Sigmoid colon (tissue), 7 donors: ENCODE measurements around the gene GPC4. TPM values are rescaled to one million over a fixed set of nuclear protein-coding genes. Genes with fewer than 3 reads are reported as not detected.

ENCODE experiments used
- DNase-seq: peaks from one replicate; pipeline ENCODE4 v3.0.0-alpha.2; 2019
- H3K27ac ChIP-seq, 4 donors: fragments of 200-600 bp; sonication (generic); one replicate each; pipeline ENCODE4 v1.5.1; 2016 to 2019; ENCODE audit warnings: mild to moderate bottlenecking in 1 of 4
- H3K27me3 ChIP-seq, 3 donors: fragments of 200-600 bp; sonication (generic); one replicate each; pipeline ENCODE4 v1.5.1; 2019; ENCODE audit warnings: mild to moderate bottlenecking in 1 of 3
- H3K36me3 ChIP-seq, 4 donors: fragments of 200-600 bp; sonication (generic); one replicate each; pipeline ENCODE4 v1.5.1; 2016 to 2019
- H3K4me1 ChIP-seq, 4 donors: fragments of 200-600 bp; sonication (generic); one replicate each; pipeline ENCODE4 v1.5.1; 2017 to 2019
- H3K4me3 ChIP-seq, 4 donors: fragments of 200-600 bp; sonication (generic); one replicate each; pipeline ENCODE4 v1.5.1; 2017 to 2019; ENCODE audit warnings: mild to moderate bottlenecking in 2 of 4, moderate library complexity in 1 of 4
- H3K9me3 ChIP-seq, 4 donors: fragments of 200-600 bp in 3 of 4; sonication (generic) in 3 of 4; one replicate each; pipeline versions ENCODE4 v1.5.1 to v1.6.1; 2013 to 2019
- EP300 ChIP-seq, 4 donors: sonication (generic); formaldehyde crosslinking; IDR thresholded peaks; one replicate each; pipeline ENCODE4 v1.6.1; 2017; ENCODE audit warnings: antibody characterized with exemption in 4 of 4
- POLR2A ChIP-seq, 2 donors: fragments of 450-650 bp; IDR thresholded peaks; one replicate each; pipeline ENCODE4 v1.6.1; 2016; ENCODE audit warnings: antibody characterized with exemption in 2 of 2, mild to moderate bottlenecking in 2 of 2, moderate library complexity in 2 of 2
- POLR2AphosphoS5 ChIP-seq, 4 donors: sonication (generic); formaldehyde crosslinking; IDR thresholded peaks; one replicate each; pipeline ENCODE4 v1.6.1; 2017; ENCODE audit warnings: antibody characterized with exemption in 4 of 4
- WGBS, 2 donors: extraction: QIAGEN DNeasy Blood & Tissue Kit; methylation state at CpG; one replicate each; pipeline ENCODE4 v1.1.7; 2013; 5-methylcytosine and 5-hydroxymethylcytosine counted together
- intact Hi-C: fragments of 100-400 bp; cut with DNase I; formaldehyde crosslinking; loops from one replicate; pipeline ENCODE4 v1.15.1; 2023
- polyA plus RNA-seq, 3 donors: library from polyadenylated mRNA; stranded (reverse); fragments of 200-250 nt; gene quantifications; one replicate each; pipeline ENCODE4 v1.2.3, GENCODE V29; 2013
- total RNA-seq, 4 donors: library from RNA; depleted of rRNA; stranded (reverse); fragments of >200 nt; gene quantifications; one replicate each; pipeline ENCODE4 v1.1.0, GENCODE V29; 2016
- TF ChIP-seq, protein P1 (sequence below), 4 experiments: fragments of 450-650 bp in 3 of 4; fragments of 200-600 bp in 1 of 4; IDR thresholded peaks; one replicate each; pipeline ENCODE4 v1.5.1; 2016 to 2019; ENCODE audit warnings: antibody characterized with exemption in 4 of 4, mild to moderate bottlenecking in 3 of 4, moderate library complexity in 2 of 4
- donor health status: healthy with polysubstance abuse.
- donor health status: Bipolar disorder and iron deficiency.
- donor health status: healthy.

Gene GPC4
- total and polyA plus RNA-seq, 7 donors = 1.2 to 45.7 (median 25.3) TPM

DNA sequence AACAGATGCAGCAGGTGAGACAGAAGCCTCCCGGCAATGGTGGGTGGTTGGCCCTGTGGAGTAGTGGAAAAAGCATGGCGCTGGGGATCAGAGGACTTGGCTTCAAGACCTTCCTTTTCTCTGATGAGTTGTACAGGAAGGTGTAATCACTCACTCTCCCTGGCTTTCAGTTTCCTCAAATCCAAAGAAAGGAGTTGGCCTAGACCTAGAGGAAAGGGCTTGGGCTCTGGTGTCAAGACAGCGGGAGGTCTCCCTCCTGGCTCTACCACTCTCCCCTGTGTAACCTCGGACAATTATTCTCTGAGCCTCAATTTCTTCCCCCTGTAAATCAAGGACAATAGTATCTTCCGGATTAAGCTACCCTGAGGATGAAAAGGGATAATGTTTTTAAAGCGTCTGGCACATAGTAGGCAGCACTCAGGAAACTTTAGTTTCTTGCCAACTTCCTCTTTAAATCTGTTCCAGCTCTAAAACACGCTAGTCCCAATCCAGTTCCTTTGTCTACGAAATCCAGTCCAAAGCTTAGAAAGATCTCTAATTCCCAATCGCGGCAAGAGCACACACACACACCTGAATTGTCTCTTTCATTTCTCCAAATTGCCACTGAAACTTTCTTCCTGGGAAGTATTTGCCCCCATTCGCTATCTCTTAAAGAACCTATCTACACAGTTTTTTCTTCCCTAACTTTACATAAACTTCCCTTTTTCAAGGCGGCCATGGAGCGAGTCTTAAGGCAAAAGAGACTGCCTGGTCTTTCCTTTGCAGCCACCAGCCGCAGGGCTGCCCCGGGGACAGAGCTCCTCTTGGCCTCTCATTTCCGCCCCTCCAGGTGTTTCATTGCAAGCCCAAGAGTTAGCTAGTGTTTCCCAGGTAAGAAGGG lies 29.9 kb upstream of the GPC4 start:
- peak overlapping the region in 3 of 4 donors; percentile 26 to 35 (median 33) for H3K4me3 ChIP-seq
- no peak for DNase-seq
- no peaks in the 10 kb centered on the region for H3K36me3 ChIP-seq
- H3K4me1 ChIP-seq = no peaks in the 10 kb centered on the region
- TF ChIP-seq EP300 (IDR thresholded peaks at IDR 0.05) (no peak), POLR2A (IDR thresholded peaks at IDR 0.05) (no peak), POLR2AphosphoS5 (IDR thresholded peaks at IDR 0.05) (no peak)
- TF ChIP-seq, protein P1, sequence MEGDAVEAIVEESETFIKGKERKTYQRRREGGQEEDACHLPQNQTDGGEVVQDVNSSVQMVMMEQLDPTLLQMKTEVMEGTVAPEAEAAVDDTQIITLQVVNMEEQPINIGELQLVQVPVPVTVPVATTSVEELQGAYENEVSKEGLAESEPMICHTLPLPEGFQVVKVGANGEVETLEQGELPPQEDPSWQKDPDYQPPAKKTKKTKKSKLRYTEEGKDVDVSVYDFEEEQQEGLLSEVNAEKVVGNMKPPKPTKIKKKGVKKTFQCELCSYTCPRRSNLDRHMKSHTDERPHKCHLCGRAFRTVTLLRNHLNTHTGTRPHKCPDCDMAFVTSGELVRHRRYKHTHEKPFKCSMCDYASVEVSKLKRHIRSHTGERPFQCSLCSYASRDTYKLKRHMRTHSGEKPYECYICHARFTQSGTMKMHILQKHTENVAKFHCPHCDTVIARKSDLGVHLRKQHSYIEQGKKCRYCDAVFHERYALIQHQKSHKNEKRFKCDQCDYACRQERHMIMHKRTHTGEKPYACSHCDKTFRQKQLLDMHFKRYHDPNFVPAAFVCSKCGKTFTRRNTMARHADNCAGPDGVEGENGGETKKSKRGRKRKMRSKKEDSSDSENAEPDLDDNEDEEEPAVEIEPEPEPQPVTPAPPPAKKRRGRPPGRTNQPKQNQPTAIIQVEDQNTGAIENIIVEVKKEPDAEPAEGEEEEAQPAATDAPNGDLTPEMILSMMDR (IDR thresholded peaks at IDR 0.05) = no peak
- WGBS, 2 donors = 15 to 21% methylated on average over 16 of the region's 16 CpGs
- H3K27me3 ChIP-seq = no peaks in the 10 kb centered on the region
- intact Hi-C loops = no loop called here
- H3K9me3 ChIP-seq = no peaks in the 10 kb centered on the region
- H3K27ac ChIP-seq = no peak overlapping the region

DNA sequence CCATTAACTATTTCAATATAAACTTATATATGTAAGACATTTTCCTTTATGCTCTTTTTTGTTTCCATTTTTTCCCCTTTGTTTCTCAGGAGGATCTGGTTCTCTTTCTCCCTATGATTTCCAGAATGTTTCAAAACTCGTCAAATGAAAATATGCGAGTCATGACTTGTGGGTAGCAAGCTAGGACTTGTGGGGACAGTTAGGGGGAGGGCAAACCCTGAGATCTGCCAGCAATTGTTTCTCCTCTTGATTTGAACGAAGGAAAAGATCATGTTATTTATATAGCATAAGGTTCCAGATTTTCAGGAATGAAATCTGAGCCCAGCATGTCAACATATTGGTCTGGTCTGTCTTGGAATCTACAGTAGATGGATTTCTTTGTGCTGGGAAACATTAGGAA lies 28.9 kb upstream of the GPC4 start:
- intact Hi-C loops = no loop called here
- H3K4me3 ChIP-seq = no peak overlapping the region
- H3K27ac ChIP-seq = no peak overlapping the region
- WGBS, 2 donors = 86 to 93% methylated on average over 3 of the region's 3 CpGs
- H3K36me3 ChIP-seq = no peaks in the 10 kb centered on the region
- DNase-seq = no peak
- TF ChIP-seq POLR2AphosphoS5 (IDR thresholded peaks at IDR 0.05) = no peak
- TF ChIP-seq POLR2A (IDR thresholded peaks at IDR 0.05) = no peak
- TF ChIP-seq, protein P1 (IDR thresholded peaks at IDR 0.05) = no peak
- no peak for TF ChIP-seq EP300 (IDR thresholded peaks at IDR 0.05)
- H3K4me1 ChIP-seq = no peaks in the 10 kb centered on the region
- H3K27me3 ChIP-seq = no peaks in the 10 kb centered on the region
- no peaks in the 10 kb centered on the region for H3K9me3 ChIP-seq

DNA sequence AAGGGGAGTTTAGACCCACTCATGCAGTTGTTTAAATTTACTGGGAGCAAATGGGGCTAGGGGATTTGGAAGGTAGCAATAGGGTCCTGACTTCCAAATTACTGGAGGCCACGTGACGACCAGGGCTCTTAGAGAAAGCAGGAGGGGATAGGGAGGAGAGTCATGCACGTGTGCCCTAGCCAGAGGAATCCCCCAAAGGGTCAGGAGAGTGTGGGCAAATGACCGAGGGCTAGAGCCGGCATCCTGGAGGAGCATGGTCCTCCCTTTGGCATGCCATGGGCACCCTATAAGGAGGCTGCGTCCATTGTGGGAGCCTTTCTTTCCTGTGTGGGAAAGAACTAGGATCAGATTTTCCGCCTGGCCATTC lies 25.5 kb upstream of the GPC4 start:
- H3K4me3 ChIP-seq = no peak overlapping the region
- no peak for TF ChIP-seq POLR2AphosphoS5 (IDR thresholded peaks at IDR 0.05)
- TF ChIP-seq EP300 (IDR thresholded peaks at IDR 0.05) = no peak
- TF ChIP-seq, protein P1 (IDR thresholded peaks at IDR 0.05) = no peak
- TF ChIP-seq POLR2A (IDR thresholded peaks at IDR 0.05) = no peak
- intact Hi-C loops = no loop called here
- H3K4me1 ChIP-seq = no peaks in the 10 kb centered on the region
- H3K27me3 ChIP-seq = no peaks in the 10 kb centered on the region
- no peak overlapping the region for H3K27ac ChIP-seq
- no peak for DNase-seq
- 84 to 94% methylated on average over 7 of the region's 7 CpGs for whole genome bisulfite sequencing, 2 donors
- H3K36me3 ChIP-seq = no peaks in the 10 kb centered on the region
- H3K9me3 ChIP-seq = no peaks in the 10 kb centered on the region

DNA sequence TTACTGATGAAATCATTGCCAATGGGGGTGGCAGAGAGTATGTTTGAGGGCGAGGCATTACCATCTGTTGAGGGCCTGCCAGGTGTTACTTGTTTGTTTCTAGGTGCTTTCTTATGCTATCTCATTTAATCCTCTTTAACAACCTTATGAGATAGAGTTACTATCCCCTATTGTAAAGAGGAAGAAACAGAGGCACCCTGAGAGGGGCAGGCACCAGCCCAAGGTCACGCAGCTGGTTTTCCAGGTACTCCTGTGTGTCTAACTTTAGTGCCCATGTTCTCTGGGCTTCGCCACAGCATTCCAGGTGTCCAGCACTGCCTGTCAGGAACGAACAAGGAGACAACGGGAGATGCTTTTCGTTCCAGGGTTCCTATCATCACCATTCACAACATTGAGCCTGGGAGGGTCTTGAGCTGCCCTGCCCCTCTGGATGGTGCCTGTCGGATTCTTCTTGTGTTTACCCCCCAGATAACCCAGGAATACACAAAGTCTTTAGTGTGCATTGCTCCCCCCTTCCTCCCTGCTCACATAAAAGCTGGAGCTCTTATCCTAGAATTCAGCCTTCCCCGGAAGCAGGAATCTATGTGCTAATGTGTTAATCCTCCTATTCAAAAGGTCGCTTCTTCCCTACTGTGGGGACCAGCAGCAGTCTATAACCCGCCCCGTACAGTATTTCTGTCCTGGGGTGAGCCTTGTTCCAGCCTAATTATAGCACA lies 24.9 kb upstream of the GPC4 start:
- TF ChIP-seq, protein P1 (IDR thresholded peaks at IDR 0.05) = no peak
- no peak for TF ChIP-seq EP300 (IDR thresholded peaks at IDR 0.05)
- no peak for TF ChIP-seq POLR2AphosphoS5 (IDR thresholded peaks at IDR 0.05)
- TF ChIP-seq POLR2A (IDR thresholded peaks at IDR 0.05) = no peak
- intact Hi-C loops = no loop called here
- 83 to 87% methylated on average over 11 of the region's 11 CpGs for WGBS, 2 donors
- H3K36me3 ChIP-seq = no peaks in the 10 kb centered on the region
- no peaks in the 10 kb centered on the region for H3K4me1 ChIP-seq
- no peaks in the 10 kb centered on the region for H3K9me3 ChIP-seq
- no peak overlapping the region for H3K4me3 ChIP-seq
- no peaks in the 10 kb centered on the region for H3K27me3 ChIP-seq
- H3K27ac ChIP-seq = no peak overlapping the region
- no peak for DNase-seq
